CD4-positive, alpha-beta T cell treated with Interleukin-6 for 4 hours (primary cell): Measurements from ENCODE around the gene PCSK5.

Source experiments
- DNase-seq: peaks from one replicate; pipeline ENCODE4 v3.0.0-alpha.2; 2020; ENCODE audit warnings: mixed read lengths

Gene PCSK5

GRCh38 chr9:76153902-76154629 lies 263.6 kb downstream of the PCSK5 start:
- no peak for DNase-seq

GRCh38 chr9:76155361-76155760 lies 264.9 kb downstream of the PCSK5 start:
- DNase-seq = no peak

GRCh38 chr9:76158713-76159112 lies 268.2 kb downstream of the PCSK5 start:
- DNase-seq = no peak

- DNase-seq = no peak
These were observed 268.9 kb downstream of the PCSK5 start for GRCh38 chr9:76159293-76159926.

- DNase-seq = no peak
These were observed 270.6 kb downstream of the PCSK5 start for GRCh38 chr9:76161106-76161505.

GRCh38 chr9:76161541-76161940 lies 271.1 kb downstream of the PCSK5 start:
- no peak for DNase-seq

GRCh38 chr9:76162086-76162730 lies 271.7 kb downstream of the PCSK5 start:
- no peak for DNase-seq

- DNase-seq = no peak
These were observed 272.5 kb downstream of the PCSK5 start for GRCh38 chr9:76162751-76163500.

- DNase-seq = no peak
These were observed 276.1 kb downstream of the PCSK5 start for GRCh38 chr9:76166526-76166925.

GRCh38 chr9:76176171-76176570 lies 285.7 kb downstream of the PCSK5 start:
- no peak for DNase-seq

GRCh38 chr9:76177931-76178330 lies 287.5 kb downstream of the PCSK5 start:
- no peak for DNase-seq

- DNase-seq = no peak
These were observed 290.1 kb downstream of the PCSK5 start for GRCh38 chr9:76180541-76180940.

GRCh38 chr9:76181020-76181641 lies 290.7 kb downstream of the PCSK5 start:
- no peak for DNase-seq

GRCh38 chr9:76181781-76182180 lies 291.3 kb downstream of the PCSK5 start:
- DNase-seq = no peak

- DNase-seq = no peak
These were observed 295.0 kb downstream of the PCSK5 start for GRCh38 chr9:76185432-76185831.

- no peak for DNase-seq
These were observed 297.8 kb downstream of the PCSK5 start for GRCh38 chr9:76188286-76188685.

GRCh38 chr9:76188905-76189304 lies 298.4 kb downstream of the PCSK5 start:
- DNase-seq = no peak

- no peak for DNase-seq
These were observed 301.0 kb downstream of the PCSK5 start for GRCh38 chr9:76191493-76191892.

GRCh38 chr9:76192013-76192412 lies 301.5 kb downstream of the PCSK5 start:
- DNase-seq = no peak

- DNase-seq = no peak
These were observed 304.4 kb downstream of the PCSK5 start for GRCh38 chr9:76194896-76195295.

GRCh38 chr9:76198336-76198735 lies 307.9 kb downstream of the PCSK5 start:
- no peak for DNase-seq

GRCh38 chr9:76200315-76200714 lies 309.8 kb downstream of the PCSK5 start:
- no peak for DNase-seq

GRCh38 chr9:76200745-76201144 lies 310.3 kb downstream of the PCSK5 start:
- DNase-seq = no peak
